MM.1S (cell line): ENCODE data around the gene C17orf107.

Source experiments
- CTCF ChIP-seq: fragments of 300-600 bp; sonication (generic); IDR thresholded peaks from 2 replicates; pipeline ENCODE4 v1.5.1; 2016; ENCODE audit warnings: antibody characterized with exemption, low read length, mixed read lengths
- EZH2 ChIP-seq: fragments of 300-600 bp; sonication (generic); optimal IDR thresholded peaks from 2 replicates; pipeline ENCODE3; 2017; ENCODE audit warnings: low read depth, mild to moderate bottlenecking, antibody characterized with exemption, low read length, mixed read lengths
- EZH2phosphoT487 ChIP-seq: fragments of 300-600 bp; sonication (generic); IDR thresholded peaks from 2 replicates; pipeline ENCODE4 v1.6.1; 2018; ENCODE audit warnings: antibody characterized with exemption, low read length

- TF ChIP-seq CTCF: peak; percentile 86
- no peak for TF ChIP-seq EZH2
- TF ChIP-seq EZH2phosphoT487: no peak
Measured at GRCh38 chr17:4881761-4882555, 17.4 kb upstream of the C17orf107 start.
